ENCODE data around the gene ZNF189.

- TF ChIP-seq CTCF (conservative IDR thresholded peaks at IDR 0.05) (no peak), ZFX (IDR thresholded peaks at IDR 0.05) (no peak)
Observed at GRCh38 chr9:101372327-101373118, 26.1 kb upstream of the ZNF189 start.
